Lower lobe of right lung (tissue), 2 donors: Measurements from ENCODE around the gene M1AP. TPM values are rescaled to one million over a fixed set of nuclear protein-coding genes. Genes with fewer than 3 reads are reported as not detected.
A peak's percentile ranks its signal among the peaks of the same experiment; 100 is the strongest.

Experiments used
- ATAC-seq, 2 donors: fragments of 200-7000 bp; cut with Tn5 transposase; one replicate each; pipeline ENCODE4 v1.9.1; 2020 to 2022; ENCODE audit warnings: mild to moderate bottlenecking in 2 of 2, moderate library complexity in 2 of 2
- DNase-seq: peaks from one replicate; pipeline ENCODE4 v3.0.0-alpha.2; 2020
- H3K27ac ChIP-seq: fragments of 200-600 bp; one replicate; pipeline ENCODE4 v1.8.0; 2022
- H3K27me3 ChIP-seq: fragments of 200-600 bp; one replicate; pipeline ENCODE4 v1.8.0; 2022; ENCODE audit warnings: low read depth
- H3K36me3 ChIP-seq: fragments of 200-600 bp; one replicate; pipeline ENCODE4 v1.8.0; 2022; ENCODE audit warnings: mild to moderate bottlenecking
- H3K4me1 ChIP-seq: fragments of 200-600 bp; one replicate; pipeline ENCODE4 v1.8.0; 2022
- H3K4me3 ChIP-seq: fragments of 200-600 bp; one replicate; pipeline ENCODE4 v1.8.0; 2022; ENCODE audit warnings: mild to moderate bottlenecking
- H3K9me3 ChIP-seq: fragments of 200-600 bp; one replicate; pipeline ENCODE4 v1.8.0; 2022
- intact Hi-C: fragments of 100-400 bp; cut with DNase I; formaldehyde crosslinking; loops from one replicate; pipeline ENCODE4 v1.11.0; 2022
- total RNA-seq: library from RNA; stranded (reverse); fragmentation: NEBNext Ultra II Directional; extraction: Animal tissue kit (Norgen Biotek cat#: 25700); gene quantifications from one replicate; pipeline ENCODE4 v1.2.1, GENCODE V29; 2021
- TF ChIP-seq, protein P1 (sequence below): fragments of 200-600 bp; IDR thresholded peaks from one replicate; pipeline ENCODE4 v1.8.0; 2022; ENCODE audit warnings: antibody characterized with exemption, mild to moderate bottlenecking
- donor health status: DM: no; HTN: yes; CAD: no; lungs with severe emphysema.

Gene M1AP
- total RNA-seq, 1 donor from 2014 or later = 1.8 TPM

DNA sequence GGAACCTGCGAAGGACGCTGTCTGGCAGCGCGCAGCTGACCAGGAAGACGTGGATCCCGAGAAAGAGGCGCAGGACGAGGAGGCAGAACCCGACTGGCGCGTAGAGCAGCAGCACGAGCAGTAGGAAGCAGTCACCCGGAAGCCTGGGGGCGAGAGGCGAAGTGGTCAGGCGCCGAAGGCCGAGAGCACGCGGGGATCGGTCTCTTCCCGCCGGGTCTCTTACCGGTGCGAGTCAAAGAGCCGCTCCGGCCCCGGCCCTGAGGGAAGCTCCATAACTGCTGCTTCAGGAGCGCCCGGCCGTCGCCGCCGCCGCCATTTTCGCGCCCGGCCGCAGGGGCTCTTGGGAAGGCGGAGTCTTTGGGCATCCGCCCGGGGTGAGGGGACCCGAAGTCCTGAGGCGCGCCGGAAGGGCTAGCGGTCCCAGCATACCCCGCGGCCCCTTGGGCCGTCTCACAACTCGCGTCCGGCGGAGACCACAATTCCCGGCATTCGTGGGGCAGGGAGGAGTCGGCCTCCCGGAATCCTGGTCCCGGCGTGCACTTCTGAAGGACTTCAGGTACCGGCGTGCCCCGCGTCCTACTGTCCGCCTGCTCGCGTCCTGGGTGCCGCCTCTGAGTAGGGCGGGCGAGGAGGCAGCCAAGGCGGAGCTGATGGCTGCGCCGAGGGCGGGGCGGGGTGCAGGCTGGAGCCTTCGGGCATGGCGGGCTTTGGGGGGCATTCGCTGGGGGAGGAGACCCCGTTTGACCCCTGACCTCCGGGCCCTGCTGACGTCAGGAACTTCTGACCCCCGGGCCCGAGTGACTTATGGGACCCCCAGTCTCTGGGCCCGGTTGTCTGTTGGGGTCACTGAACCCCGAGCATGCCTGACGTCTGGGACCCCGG is 118.5 kb downstream of the M1AP start, which contains the start of the genes AUP1 and HTRA2:
AUP1 (minus strand) TSS at position 350 of the 882 bp plus-strand sequence; CDS start at position 273, 77 bp downstream.
HTRA2 (plus strand) TSS at position 577 of the 882 bp plus-strand sequence; CDS start at position 651, 74 bp downstream.
- Histone ChIP-seq H3K9me3 (no peaks in the 10 kb centered on the region), H3K4me3 (peak within 1 kb of the TSS; percentile 98), H3K27ac (peak within 1 kb of the TSS; percentile 94), H3K27me3 (no peaks in the 10 kb centered on the region), H3K36me3 (peaks cover 54% of the 10 kb centered on the region), H3K4me1 (peaks cover 28% of the 10 kb centered on the region)
- intact Hi-C loops = no loop called here
- TF ChIP-seq, protein P1, sequence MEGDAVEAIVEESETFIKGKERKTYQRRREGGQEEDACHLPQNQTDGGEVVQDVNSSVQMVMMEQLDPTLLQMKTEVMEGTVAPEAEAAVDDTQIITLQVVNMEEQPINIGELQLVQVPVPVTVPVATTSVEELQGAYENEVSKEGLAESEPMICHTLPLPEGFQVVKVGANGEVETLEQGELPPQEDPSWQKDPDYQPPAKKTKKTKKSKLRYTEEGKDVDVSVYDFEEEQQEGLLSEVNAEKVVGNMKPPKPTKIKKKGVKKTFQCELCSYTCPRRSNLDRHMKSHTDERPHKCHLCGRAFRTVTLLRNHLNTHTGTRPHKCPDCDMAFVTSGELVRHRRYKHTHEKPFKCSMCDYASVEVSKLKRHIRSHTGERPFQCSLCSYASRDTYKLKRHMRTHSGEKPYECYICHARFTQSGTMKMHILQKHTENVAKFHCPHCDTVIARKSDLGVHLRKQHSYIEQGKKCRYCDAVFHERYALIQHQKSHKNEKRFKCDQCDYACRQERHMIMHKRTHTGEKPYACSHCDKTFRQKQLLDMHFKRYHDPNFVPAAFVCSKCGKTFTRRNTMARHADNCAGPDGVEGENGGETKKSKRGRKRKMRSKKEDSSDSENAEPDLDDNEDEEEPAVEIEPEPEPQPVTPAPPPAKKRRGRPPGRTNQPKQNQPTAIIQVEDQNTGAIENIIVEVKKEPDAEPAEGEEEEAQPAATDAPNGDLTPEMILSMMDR = no peak
- ATAC-seq = peak; percentile 97
- DNase-seq = peak; percentile 99

DNA sequence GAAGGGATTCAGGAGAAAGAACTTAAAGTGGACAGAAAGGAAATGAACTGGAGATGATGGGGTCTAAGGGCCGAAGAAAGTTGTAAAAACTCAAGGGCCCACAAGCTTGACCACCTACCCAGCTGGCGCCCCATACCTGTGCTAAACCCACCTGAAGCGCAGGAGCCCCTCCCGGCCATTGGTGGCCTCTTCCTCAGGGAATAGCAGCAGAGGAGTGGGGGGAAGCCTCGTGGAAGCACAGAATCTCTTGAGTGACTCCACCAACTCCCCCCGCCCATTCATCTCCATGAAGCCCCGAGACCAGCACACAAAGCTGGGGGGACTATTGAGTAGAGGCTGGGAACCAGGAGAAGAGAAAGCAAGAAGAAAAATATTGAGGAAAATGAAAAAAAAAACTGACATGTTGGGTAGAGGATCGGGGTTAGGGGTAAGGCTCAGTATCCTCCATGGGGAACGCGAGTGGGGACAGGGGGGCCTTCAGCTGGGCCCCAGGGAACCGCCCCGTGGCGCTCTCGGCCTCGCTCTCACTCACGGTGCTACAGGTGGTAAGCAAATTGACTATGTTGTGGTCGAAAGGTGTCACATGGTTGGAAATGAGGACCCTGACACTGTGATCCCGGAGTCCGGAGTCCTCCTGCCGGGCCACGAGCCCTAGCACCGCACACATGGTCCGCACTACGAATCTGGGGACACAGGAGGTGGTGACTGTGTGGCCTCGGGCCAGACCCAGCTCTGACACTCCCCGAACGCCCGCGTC is 119.4 kb downstream of the M1AP start:
- peak overlapping the region; percentile 94 for H3K27ac ChIP-seq
- H3K9me3 ChIP-seq = no peaks in the 10 kb centered on the region
- DNase-seq (no peak), ATAC-seq (peak; percentile 14 to 30)
- peaks cover 28% of the 10 kb centered on the region for H3K4me1 ChIP-seq
- intact Hi-C loops = no loop called here
- peak overlapping the region; percentile 98 for H3K4me3 ChIP-seq
- no peaks in the 10 kb centered on the region for H3K27me3 ChIP-seq
- peaks cover 54% of the 10 kb centered on the region for H3K36me3 ChIP-seq
- TF ChIP-seq, protein P1 = no peak

DNA sequence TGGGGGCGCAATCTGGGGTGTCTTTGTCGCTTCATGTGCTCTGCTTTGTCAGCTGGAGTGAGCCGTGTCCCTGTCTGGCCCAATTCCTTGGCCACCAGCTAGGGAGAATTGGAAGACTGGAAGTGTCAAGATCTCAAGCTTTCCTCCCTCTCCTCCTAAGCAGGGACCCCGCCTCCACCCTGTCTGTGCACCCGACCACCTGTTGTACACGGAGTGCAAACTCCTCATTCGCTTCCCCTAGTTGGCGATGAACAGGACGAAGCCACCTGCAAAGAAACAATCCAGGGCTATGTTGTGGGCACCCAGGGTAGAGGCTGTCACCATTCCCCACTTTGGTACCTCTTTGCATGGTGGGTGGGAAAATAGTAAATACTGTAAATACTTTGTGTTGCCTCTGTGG is 120.4 kb downstream of the M1AP start:
- Histone ChIP-seq H3K4me1 (peaks cover 28% of the 10 kb centered on the region), H3K27me3 (no peaks in the 10 kb centered on the region), H3K4me3 (no peak overlapping the region), H3K36me3 (peaks cover 44% of the 10 kb centered on the region), H3K27ac (no peak overlapping the region), H3K9me3 (no peaks in the 10 kb centered on the region)
- no peak for ATAC-seq
- no peak for DNase-seq
- intact Hi-C loops = no loop called here
- TF ChIP-seq, protein P1 = no peak

DNA sequence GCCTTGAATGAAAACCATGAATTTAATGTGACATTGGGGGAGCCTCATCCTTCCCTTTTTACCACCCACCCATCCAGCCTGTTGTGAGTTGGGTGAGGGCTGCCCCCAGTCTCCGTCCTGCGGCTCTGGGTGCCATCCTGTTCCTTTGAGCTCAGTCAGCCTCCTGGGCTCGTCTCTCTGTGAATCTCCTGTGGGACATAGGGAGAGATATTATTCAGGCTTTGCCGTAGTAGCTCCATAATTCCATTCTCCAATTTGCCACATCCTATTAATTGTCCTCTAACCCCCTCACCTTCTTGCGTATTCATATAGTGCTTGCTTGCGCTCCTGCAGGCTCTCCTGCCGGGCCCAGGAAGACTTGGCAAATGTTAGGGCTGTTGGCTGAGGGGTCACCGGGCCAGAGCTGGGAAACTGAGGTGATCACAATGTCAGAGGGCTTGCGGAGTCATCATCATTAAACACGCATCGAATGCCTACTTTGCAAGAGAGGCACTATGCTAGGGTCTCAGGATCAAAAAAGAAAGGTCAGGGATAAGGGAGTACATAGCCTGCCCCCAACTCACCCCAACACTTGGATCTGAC is 121.4 kb downstream of the M1AP start:
- no peaks in the 10 kb centered on the region for H3K9me3 ChIP-seq
- H3K27ac ChIP-seq = no peak overlapping the region
- intact Hi-C loops = no loop called here
- H3K27me3 ChIP-seq = no peaks in the 10 kb centered on the region
- H3K4me3 ChIP-seq = no peak overlapping the region
- peaks cover 24% of the 10 kb centered on the region for H3K4me1 ChIP-seq
- peaks cover 34% of the 10 kb centered on the region for H3K36me3 ChIP-seq
- ATAC-seq (no peak), DNase-seq (no peak)
- TF ChIP-seq, protein P1 = no peak
